Endodermal cell (in vitro differentiated cells): Measurements from ENCODE around the gene VPS52. TPM values are rescaled to one million over a fixed set of nuclear protein-coding genes. Genes with fewer than 3 reads are reported as not detected.
A peak's percentile ranks its signal among the peaks of the same experiment; 100 is the strongest.

Experiments
- DNase-seq: peaks from one replicate; pipeline ENCODE4 v3.0.0-alpha.2; 2017
- H3K27ac ChIP-seq: 2 replicates; pipeline ENCODE4 v1.5.1; 2013; ENCODE audit warnings: mild to moderate bottlenecking, low read depth, low read length, moderate library complexity
- H3K27me3 ChIP-seq: 2 replicates; pipeline ENCODE4 v1.6.1; 2013; ENCODE audit warnings: mild to moderate bottlenecking, low read length, moderate library complexity; ENCODE audit not compliant: insufficient read depth, control insufficient read depth, poor library complexity, severe bottlenecking
- H3K36me3 ChIP-seq: 2 replicates; pipeline ENCODE4 v1.7.0; 2013; ENCODE audit warnings: mild to moderate bottlenecking, low read length, moderate library complexity; ENCODE audit not compliant: control insufficient read depth, insufficient read depth
- H3K4me1 ChIP-seq: one replicate; pipeline ENCODE4 v1.7.0; 2013; ENCODE audit warnings: low read length; ENCODE audit not compliant: control insufficient read depth, insufficient read depth
- H3K4me3 ChIP-seq: 2 replicates; pipeline ENCODE4 v1.5.1; 2013; ENCODE audit warnings: mild to moderate bottlenecking, low read length, moderate library complexity
- H3K9ac ChIP-seq: 2 replicates; pipeline ENCODE4 v1.6.1; 2013; ENCODE audit warnings: mild to moderate bottlenecking, low read length, moderate library complexity; ENCODE audit not compliant: poor library complexity, severe bottlenecking; ENCODE audit errors: extremely low read depth
- H3K9me3 ChIP-seq: 2 replicates; pipeline ENCODE4 v1.6.1; 2013; ENCODE audit warnings: mild to moderate bottlenecking, low read length, moderate library complexity; ENCODE audit not compliant: control insufficient read depth
- H3K27ac Mint-ChIP-seq: 2 replicates; pipeline ENCODE4 v1.8.0; 2020; ENCODE audit warnings: mixed read lengths
- H3K27me3 Mint-ChIP-seq: 2 replicates; pipeline ENCODE4 v1.8.0; 2021; ENCODE audit warnings: mild to moderate bottlenecking, mixed read lengths; ENCODE audit not compliant: insufficient read depth
- H3K36me3 Mint-ChIP-seq: 2 replicates; pipeline ENCODE4 v1.8.0; 2020; ENCODE audit warnings: low read depth, mixed read lengths
- H3K4me1 Mint-ChIP-seq: 2 replicates; pipeline ENCODE4 v1.8.0; 2020; ENCODE audit warnings: mixed read lengths
- H3K4me3 Mint-ChIP-seq: 2 replicates; pipeline ENCODE4 v1.8.0; 2020; ENCODE audit warnings: mild to moderate bottlenecking, moderate library complexity, mixed read lengths
- H3K9me3 Mint-ChIP-seq: 2 replicates; pipeline ENCODE4 v1.8.0; 2020; ENCODE audit warnings: mild to moderate bottlenecking, mixed read lengths
- CTCF ChIP-seq: fragments of 200-600 bp; sonication (generic); conservative IDR thresholded peaks from 2 replicates; pipeline ENCODE4 v1.5.0; 2021; ENCODE audit warnings: antibody characterized with exemption, mild to moderate bottlenecking
- WGBS, 2 experiments: methylation state at CpG; one replicate each; pipeline versions ENCODE4 v1.1.5 to v1.1.7; 2013; ENCODE audit warnings: missing lambda C conversion rate in 2 of 2, mixed read lengths in 1 of 2; ENCODE audit not compliant: insufficient coverage in 1 of 2, insufficient read length in 1 of 2; 5-methylcytosine and 5-hydroxymethylcytosine counted together
- total RNA-seq, 2 donors: library from RNA; stranded (reverse); fragmentation: NEBNext Ultra II Directional in 1 of 2; extraction: Animal tissue kit (Norgen Biotek cat#: 25700) in 1 of 2; gene quantifications; 2 replicates in 1 of 2; 3 replicates in 1 of 2; pipeline ENCODE4 v1.2.1, GENCODE V29; 2021

The VPS52 gene
- total RNA-seq, 2 donors from 2014 or later = 51.4 to 63.9 TPM

- Histone ChIP-seq H3K36me3 (peaks cover 62% of the 10 kb centered on the region), H3K27me3 (no peaks in the 10 kb centered on the region), H3K4me3 (no peak overlapping the region), H3K4me1 (no peaks in the 10 kb centered on the region), H3K9me3 (no peaks in the 10 kb centered on the region), H3K27ac (no peak overlapping the region), H3K9ac (no peak overlapping the region)
- DNase-seq = no peak
- TF ChIP-seq CTCF = no peak
- H3K4me3 Mint-ChIP-seq = no peak overlapping the region
- H3K9me3 Mint-ChIP-seq = no peaks in the 10 kb centered on the region
- 90 to 100% methylated on average over 1 to 3 of the region's 3 CpGs for WGBS, 2 experiments
- H3K27me3 Mint-ChIP-seq = no peaks in the 10 kb centered on the region
- H3K4me1 Mint-ChIP-seq = peaks cover 31% of the 10 kb centered on the region
- no peak overlapping the region for H3K27ac Mint-ChIP-seq
- peaks cover 46% of the 10 kb centered on the region for H3K36me3 Mint-ChIP-seq
Measured at GRCh38 chr6:33278810-33279209, 7.1 kb upstream of the VPS52 start.

- Histone ChIP-seq H3K4me3 (no peak overlapping the region), H3K27ac (no peak overlapping the region), H3K27me3 (no peaks in the 10 kb centered on the region), H3K9me3 (no peaks in the 10 kb centered on the region), H3K4me1 (no peaks in the 10 kb centered on the region), H3K36me3 (peaks cover 63% of the 10 kb centered on the region), H3K9ac (no peak overlapping the region)
- TF ChIP-seq CTCF = no peak
- DNase-seq = no peak
- H3K27ac Mint-ChIP-seq = no peak overlapping the region
- 90% methylated on average over 4 to 9 of the region's 9 CpGs for WGBS, 2 experiments
- H3K27me3 Mint-ChIP-seq = no peaks in the 10 kb centered on the region
- H3K4me1 Mint-ChIP-seq = peaks cover 33% of the 10 kb centered on the region
- no peak overlapping the region for H3K4me3 Mint-ChIP-seq
- H3K36me3 Mint-ChIP-seq = peaks cover 51% of the 10 kb centered on the region
- no peaks in the 10 kb centered on the region for H3K9me3 Mint-ChIP-seq
Measured at GRCh38 chr6:33278392-33278741, 6.7 kb upstream of the VPS52 start.

- H3K27me3 ChIP-seq = no peaks in the 10 kb centered on the region
- H3K4me1 Mint-ChIP-seq = peaks cover 35% of the 10 kb centered on the region
- H3K4me1 ChIP-seq = no peaks in the 10 kb centered on the region
- peak overlapping the region; percentile 42 for H3K9ac ChIP-seq
- no peaks in the 10 kb centered on the region for H3K9me3 ChIP-seq
- H3K36me3 ChIP-seq = peaks cover 66% of the 10 kb centered on the region
- peak overlapping the region; percentile 92 for H3K27ac Mint-ChIP-seq
- peak overlapping the region; percentile 98 for H3K4me3 Mint-ChIP-seq
- H3K36me3 Mint-ChIP-seq = peaks cover 56% of the 10 kb centered on the region
- no peaks in the 10 kb centered on the region for H3K27me3 Mint-ChIP-seq
- H3K27ac ChIP-seq = peak overlapping the region; percentile 77
- DNase-seq = peak; percentile 66
- no peaks in the 10 kb centered on the region for H3K9me3 Mint-ChIP-seq
- 60 to 69% methylated on average over 30 to 39 of the region's 39 CpGs for WGBS, 2 experiments
- peak overlapping the region; percentile 98 for H3K4me3 ChIP-seq
- TF ChIP-seq CTCF = peak; percentile 12
Measured at GRCh38 chr6:33277663-33278391, 6.2 kb upstream of the VPS52 start.
